Mesenchymal stem cell (in vitro differentiated cells and primary cell): Measurements from ENCODE around the gene SPEG.

ENCODE experiments used
- DNase-seq: peaks from one replicate; pipeline ENCODE4 v3.0.0-alpha.2; 2013
- H2AFZ ChIP-seq: one replicate; pipeline ENCODE4 v1.6.1; 2013; ENCODE audit warnings: low read depth, mild to moderate bottlenecking, control low read depth, inconsistent platforms, low read length, moderate library complexity
- H2AK5ac ChIP-seq: 2 replicates; pipeline ENCODE4 v1.6.1; 2013; ENCODE audit warnings: low read length, moderate library complexity, mild to moderate bottlenecking, inconsistent platforms; ENCODE audit not compliant: severe bottlenecking
- H2BK120ac ChIP-seq: one replicate; pipeline ENCODE4 v1.6.1; 2013; ENCODE audit warnings: low read depth, mild to moderate bottlenecking, inconsistent platforms, low read length, moderate library complexity
- H2BK12ac ChIP-seq, 2 experiments: one replicate each; pipeline ENCODE4 v1.6.1; 2013; ENCODE audit warnings: inconsistent platforms in 2 of 2, low read length in 2 of 2, mild to moderate bottlenecking in 2 of 2, moderate library complexity in 2 of 2, control low read depth in 1 of 2
- H2BK15ac ChIP-seq: one replicate; pipeline ENCODE4 v1.6.1; 2013; ENCODE audit warnings: mild to moderate bottlenecking, low read depth, inconsistent platforms; ENCODE audit not compliant: poor library complexity, severe bottlenecking
- H2BK5ac ChIP-seq: 2 replicates; pipeline ENCODE4 v1.6.1; 2013; ENCODE audit warnings: low read depth, mild to moderate bottlenecking, low read length, control low read depth, inconsistent platforms; ENCODE audit not compliant: poor library complexity, severe bottlenecking
- H3K14ac ChIP-seq, 2 experiments: one replicate each; pipeline ENCODE4 v1.6.1; 2013; ENCODE audit warnings: inconsistent platforms in 2 of 2, low read length in 2 of 2, control low read depth in 1 of 2, mild to moderate bottlenecking in 1 of 2, moderate library complexity in 1 of 2
- H3K18ac ChIP-seq, 2 experiments: one replicate each; pipeline ENCODE4 v1.6.1; 2013; ENCODE audit warnings: inconsistent platforms in 2 of 2, low read length in 2 of 2, control low read depth in 1 of 2, low read depth in 1 of 2, mild to moderate bottlenecking in 1 of 2
- H3K23ac ChIP-seq, 2 experiments: one replicate each; pipeline ENCODE4 v1.6.1; 2013; ENCODE audit warnings: inconsistent platforms in 2 of 2, low read length in 2 of 2, mild to moderate bottlenecking in 2 of 2, moderate library complexity in 2 of 2, control low read depth in 1 of 2
- H3K27ac ChIP-seq: 2 replicates; pipeline ENCODE4 v1.5.1; 2013; ENCODE audit warnings: mild to moderate bottlenecking, moderate library complexity, low read length, control low read depth, inconsistent platforms; ENCODE audit not compliant: poor library complexity, severe bottlenecking
- H3K27me3 ChIP-seq, 2 experiments: 2 replicates each; pipeline versions ENCODE4 v1.6.1 to v1.7.0; 2013; ENCODE audit warnings: low read length in 2 of 2, mild to moderate bottlenecking in 2 of 2, moderate library complexity in 2 of 2, control low read depth in 1 of 2, inconsistent platforms in 1 of 2; ENCODE audit not compliant: control insufficient read depth in 1 of 2, insufficient read depth in 1 of 2
- H3K36me3 ChIP-seq, 2 experiments: 2 replicates each; pipeline versions ENCODE4 v1.6.1 to v1.7.0; 2013; ENCODE audit warnings: low read length in 2 of 2, control low read depth in 1 of 2, inconsistent platforms in 1 of 2, low read depth in 1 of 2, mild to moderate bottlenecking in 1 of 2; ENCODE audit not compliant: insufficient read depth in 2 of 2, control insufficient read depth in 1 of 2
- H3K4ac ChIP-seq, 2 experiments: one replicate each; pipeline ENCODE4 v1.6.1; 2013; ENCODE audit warnings: inconsistent platforms in 2 of 2, low read length in 2 of 2, mild to moderate bottlenecking in 2 of 2, moderate library complexity in 2 of 2, control low read depth in 1 of 2, low read depth in 1 of 2
- H3K4me1 ChIP-seq: 2 replicates; pipeline ENCODE4 v1.6.1; 2013; ENCODE audit warnings: low read depth, low read length, control low read depth; ENCODE audit not compliant: control insufficient read depth, insufficient read depth
- H3K4me2 ChIP-seq: 2 replicates; pipeline ENCODE4 v1.6.1; 2013; ENCODE audit warnings: low read length, mild to moderate bottlenecking, inconsistent platforms; ENCODE audit not compliant: poor library complexity, severe bottlenecking
- H3K4me3 ChIP-seq, 2 experiments: 2 replicates each; pipeline versions ENCODE4 v1.5.1 to v1.7.0; 2013; ENCODE audit warnings: low read length in 2 of 2, mild to moderate bottlenecking in 2 of 2, control low read depth in 1 of 2, low read depth in 1 of 2; ENCODE audit not compliant: insufficient read depth in 1 of 2
- H3K79me1 ChIP-seq: replicated peaks from 2 replicates; pipeline ENCODE4 v1.6.1; 2013; ENCODE audit warnings: mild to moderate bottlenecking, control low read depth, low read length, inconsistent platforms; ENCODE audit not compliant: poor library complexity, severe bottlenecking
- H3K9ac ChIP-seq: 2 replicates; pipeline ENCODE4 v1.7.0; 2013; ENCODE audit warnings: mild to moderate bottlenecking, low read length, moderate library complexity
- H3K9me3 ChIP-seq: 2 replicates; pipeline ENCODE4 v1.7.0; 2013; ENCODE audit warnings: mild to moderate bottlenecking, low read length; ENCODE audit not compliant: control insufficient read depth
- H4K8ac ChIP-seq: one replicate; pipeline ENCODE4 v1.6.1; 2013; ENCODE audit warnings: inconsistent platforms, mild to moderate bottlenecking, low read length, moderate library complexity
- H4K91ac ChIP-seq: one replicate; pipeline ENCODE4 v1.6.1; 2013; ENCODE audit warnings: mild to moderate bottlenecking, low read length, inconsistent platforms
- WGBS: methylation state at CpG from one replicate; pipeline ENCODE4 v1.1.7; 2013; ENCODE audit warnings: mixed read lengths; 5-methylcytosine and 5-hydroxymethylcytosine counted together

Gene SPEG

DNA sequence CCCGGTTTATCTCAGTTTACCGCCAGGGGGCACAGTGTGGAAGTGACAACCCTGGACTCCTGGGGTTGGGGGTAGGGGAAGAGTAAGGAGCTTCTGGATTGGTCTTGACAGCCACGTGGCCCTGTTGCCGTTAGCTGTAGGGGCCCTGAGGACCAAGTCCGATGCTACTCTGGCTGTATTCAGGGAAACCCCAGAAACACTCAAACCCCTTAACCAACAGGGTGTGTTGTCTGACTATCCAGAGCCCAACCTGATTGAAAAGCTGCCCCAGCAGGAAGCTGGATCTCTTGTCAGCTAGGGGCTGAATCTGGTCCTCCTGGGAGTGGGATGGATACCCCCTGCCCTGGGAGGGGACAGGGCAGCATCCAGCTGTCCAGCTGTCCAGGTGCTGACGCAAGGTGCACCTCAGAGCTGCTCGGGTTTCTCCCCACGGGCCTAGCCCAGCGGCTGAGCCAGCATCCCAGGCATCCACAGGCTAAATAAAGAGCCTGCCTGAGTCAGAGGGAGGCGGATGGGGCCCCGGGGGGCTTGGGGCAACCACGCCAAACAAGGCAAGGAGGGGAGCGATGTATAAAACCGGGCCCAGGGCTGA is 61.0 kb downstream of the SPEG start:
- H3K4me3 ChIP-seq, result no peak overlapping the region
- WGBS, result 41% methylated on average over 12 of the region's 14 CpGs

DNA sequence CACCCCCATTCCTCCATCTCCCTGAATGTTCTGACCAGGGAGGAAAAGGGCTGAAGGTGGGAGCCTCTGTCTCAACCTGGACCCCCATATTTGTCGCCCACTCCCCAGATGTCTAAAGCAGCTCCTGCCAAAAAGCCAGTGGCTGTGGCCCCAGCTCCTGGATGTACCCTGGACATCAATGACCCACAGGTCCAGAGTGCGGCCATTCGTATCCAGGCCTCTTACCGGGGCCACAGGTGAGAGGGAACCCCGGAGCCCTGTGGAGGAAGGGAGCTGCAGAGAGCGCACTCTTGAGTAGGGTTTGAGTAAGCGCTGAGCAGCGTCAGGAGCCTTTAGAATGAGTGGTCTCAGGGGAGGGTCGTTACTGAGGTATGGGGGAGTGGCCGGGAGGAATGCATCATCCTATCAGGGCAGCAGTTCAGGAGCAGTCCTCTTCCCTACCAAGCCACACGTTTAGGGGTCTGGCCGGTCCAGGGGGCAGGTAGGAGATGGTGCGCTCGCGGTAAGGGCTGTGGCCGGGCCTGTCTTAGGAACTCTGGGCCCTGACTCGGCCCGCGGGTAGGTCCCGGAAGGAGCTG is 61.7 kb downstream of the SPEG start:
- Histone ChIP-seq H3K27me3 (peaks cover 0 to 45% of the 10 kb centered on the region in 2 experiments), H4K8ac (peak overlapping the region; percentile 56), H3K9me3 (no peaks in the 10 kb centered on the region), H3K9ac (peak overlapping the region; percentile 96), H3K14ac (no peak overlapping the region), H2AFZ (no peak overlapping the region), H3K4ac (no peak overlapping the region), H3K36me3 (peaks cover 22 to 23% of the 10 kb centered on the region in 2 experiments), H2BK5ac (no peak overlapping the region), H2BK12ac (no peak overlapping the region), H3K23ac (no peak overlapping the region), H3K27ac (no peak overlapping the region), H2BK15ac (no peak overlapping the region), H2BK120ac (no peak overlapping the region), H3K4me2 (no peak overlapping the region), H3K79me1 (peaks cover 15% of the 10 kb centered on the region), H4K91ac (no peak overlapping the region), H2AK5ac (no peak overlapping the region), H3K4me1 (peaks cover 25% of the 10 kb centered on the region), H3K4me3 (no peak overlapping the region), H3K18ac (no peak overlapping the region)
- no peak for DNase-seq
- 28% methylated on average over 18 of the region's 20 CpGs for WGBS

More for the DNA sequence above, 61.0 kb downstream of the SPEG start:
- Histone ChIP-seq H2BK12ac (peak overlapping the region in 1 of 2 experiments; percentile 54), H3K27ac (no peak overlapping the region), H3K27me3 (peaks cover 0 to 45% of the 10 kb centered on the region in 2 experiments), H3K23ac (no peak overlapping the region), H3K4me2 (no peak overlapping the region), H3K4me1 (peaks cover 24% of the 10 kb centered on the region), H2AFZ (no peak overlapping the region), H3K4ac (no peak overlapping the region), H3K14ac (no peak overlapping the region), H3K9me3 (no peaks in the 10 kb centered on the region), H4K8ac (no peak overlapping the region), H3K36me3 (peaks cover 26 to 29% of the 10 kb centered on the region in 2 experiments), H4K91ac (no peak overlapping the region), H2BK15ac (no peak overlapping the region), H3K18ac (peak overlapping the region in 1 of 2 experiments; percentile 38), H3K79me1 (peaks cover 11% of the 10 kb centered on the region), H2AK5ac (no peak overlapping the region), H2BK120ac (no peak overlapping the region), H2BK5ac (no peak overlapping the region), H3K9ac (no peak overlapping the region)
- peak; percentile 84 for DNase-seq

DNA sequence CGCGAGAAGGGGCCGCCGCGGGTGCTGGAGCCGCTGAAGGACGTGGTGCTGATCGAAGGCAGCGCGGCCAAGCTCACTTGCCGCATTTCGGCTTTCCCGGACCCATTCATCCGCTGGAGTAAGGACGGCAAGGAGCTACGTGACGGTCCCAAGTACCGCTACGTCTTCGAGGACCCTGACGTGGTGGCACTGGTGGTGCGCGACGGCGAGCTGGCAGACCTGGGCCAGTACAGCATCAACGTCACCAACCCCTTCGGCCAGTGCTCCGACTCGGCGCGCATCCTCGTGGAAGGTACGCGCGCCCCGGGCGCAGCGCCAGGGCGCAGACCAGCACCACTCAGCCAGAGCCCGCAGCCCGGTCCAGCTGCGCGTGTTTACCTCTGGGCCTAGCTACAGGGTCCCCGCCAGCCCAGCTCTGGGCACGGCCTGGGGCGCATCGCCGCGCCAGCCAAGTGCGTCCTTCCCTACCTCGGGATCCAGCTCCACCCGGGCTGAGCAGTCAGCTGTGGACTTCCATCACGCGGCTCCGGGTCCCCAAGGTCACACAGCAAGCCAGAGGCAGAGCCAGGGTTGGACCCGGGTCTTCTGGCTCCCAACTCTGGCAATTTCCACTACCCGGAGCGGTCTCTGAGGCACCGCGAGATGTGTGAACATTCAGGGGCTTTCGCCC is 62.3 kb downstream of the SPEG start:
- Histone ChIP-seq H2BK12ac (peak overlapping the region in 1 of 2 experiments; percentile 60), H3K4ac (no peak overlapping the region), H3K4me1 (peaks cover 30% of the 10 kb centered on the region), H3K9me3 (no peaks in the 10 kb centered on the region), H2BK15ac (peak overlapping the region; percentile 15), H3K9ac (peak overlapping the region; percentile 96), H3K14ac (no peak overlapping the region), H4K91ac (peak overlapping the region; percentile 59), H4K8ac (peak overlapping the region; percentile 56), H3K18ac (peak overlapping the region in 1 of 2 experiments; percentile 21), H2AK5ac (no peak overlapping the region), H2BK120ac (no peak overlapping the region), H3K4me3 (peak overlapping the region; percentile 22 to 91), H3K36me3 (peaks cover 21 to 23% of the 10 kb centered on the region in 2 experiments), H2BK5ac (no peak overlapping the region), H3K27me3 (peaks cover 0 to 45% of the 10 kb centered on the region in 2 experiments), H3K23ac (no peak overlapping the region), H3K79me1 (peaks cover 21% of the 10 kb centered on the region), H3K4me2 (no peak overlapping the region), H2AFZ (no peak overlapping the region), H3K27ac (no peak overlapping the region)
- DNase-seq, result peak; percentile 21
- 26% methylated on average over 61 of the region's 61 CpGs for WGBS
